Hepatocyte (in vitro differentiated cells): Measurements from ENCODE around the gene COL5A1.

Experiments
- CTCF ChIP-seq: fragments of 200-600 bp; sonication (generic); IDR thresholded peaks from 2 replicates; pipeline ENCODE4 v1.5.1; 2016; ENCODE audit warnings: antibody characterized with exemption, mild to moderate bottlenecking; ENCODE audit not compliant: poor library complexity
- EZH2 ChIP-seq: fragments of 200-600 bp; sonication (generic); IDR thresholded peaks from 2 replicates; pipeline ENCODE4 v1.6.1; 2016; ENCODE audit warnings: antibody characterized with exemption, mild to moderate bottlenecking, borderline replicate concordance

GRCh38 chr9:134669399-134669955 lies 27.9 kb downstream of the COL5A1 start:
- TF ChIP-seq CTCF (no peak), EZH2 (no peak)
